ENCODE data around the gene VWF.

GRCh38 chr12:5925646-5926045, 198.8 kb downstream of the VWF start:
- TF ChIP-seq POLR2A (IDR thresholded peaks at IDR 0.05) (no peak), CTCF (IDR thresholded peaks at IDR 0.05) (no peak)
